HG03571 (cell line): Measurements from ENCODE around the gene SPIRE2.
"Not testable (repeated sequence)": the region's sequence is repeated elsewhere in the genome, so short reads cannot be mapped to it uniquely, and the experiment has no call there.

ENCODE experiments used
- ATAC-seq: cut with Tn5 transposase; IDR thresholded peaks from one replicate; pipeline ENCODE4 v1.9.1; 2021; ENCODE audit not compliant: unreplicated experiment

SPIRE2 gene

GRCh38 chr16:89806589-89807193 lies 21.6 kb upstream of the SPIRE2 start:
- ATAC-seq, result not testable (repeated sequence)

- ATAC-seq, result no peak
These were observed 19.8 kb upstream of the SPIRE2 start for GRCh38 chr16:89808475-89808874.

- ATAC-seq, result no peak
These were observed 17.0 kb upstream of the SPIRE2 start for GRCh38 chr16:89811321-89811720.

- ATAC-seq, result peak; percentile 26
These were observed 12.5 kb upstream of the SPIRE2 start for GRCh38 chr16:89815639-89816348.

GRCh38 chr16:89818851-89819403 lies 9.3 kb upstream of the SPIRE2 start:
- ATAC-seq, result not testable (repeated sequence)

- ATAC-seq, result not testable (repeated sequence)
These were observed 8.8 kb upstream of the SPIRE2 start for GRCh38 chr16:89819448-89819847.

GRCh38 chr16:89821438-89822187 lies 6.7 kb upstream of the SPIRE2 start:
- no peak for ATAC-seq

- ATAC-seq, result no peak
These were observed 5.8 kb upstream of the SPIRE2 start for GRCh38 chr16:89822188-89823086.

GRCh38 chr16:89823087-89823823 lies 5.0 kb upstream of the SPIRE2 start:
- ATAC-seq, result no peak

- ATAC-seq, result not testable (repeated sequence)
These were observed 4.5 kb upstream of the SPIRE2 start for GRCh38 chr16:89823824-89824148.

- no peak for ATAC-seq
These were observed 1.5 kb upstream of the SPIRE2 start for GRCh38 chr16:89826531-89827382.

GRCh38 chr16:89827383-89828198 lies 684 bp upstream of the SPIRE2 start:
- no peak for ATAC-seq

GRCh38 chr16:89828870-89829629 lies 775 bp downstream of the SPIRE2 start:
- no peak for ATAC-seq

GRCh38 chr16:89829630-89830437 lies 1.6 kb downstream of the SPIRE2 start:
- no peak for ATAC-seq

- no peak for ATAC-seq
These were observed 3.6 kb downstream of the SPIRE2 start for GRCh38 chr16:89831810-89832328.

- ATAC-seq, result not testable (repeated sequence)
These were observed 5.5 kb downstream of the SPIRE2 start for GRCh38 chr16:89833664-89834363.
